ENCODE results near the gene LGR5.

Gene LGR5

DNA sequence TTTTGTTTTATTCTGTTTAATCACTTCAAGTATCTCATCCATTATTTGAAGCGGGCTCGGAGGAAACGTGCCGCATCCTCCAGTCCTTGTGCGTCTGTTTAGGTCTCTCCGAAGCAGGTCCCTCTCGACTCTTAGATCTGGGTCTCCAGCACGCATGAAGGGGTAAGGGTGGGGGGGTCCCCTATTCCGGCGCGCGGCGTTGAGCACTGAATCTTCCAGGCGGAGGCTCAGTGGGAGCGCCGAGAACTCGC lies 311 bp upstream of the LGR5 start:
- H3K27ac ChIP-seq = no peak overlapping the region
- TF ChIP-seq, protein P1, sequence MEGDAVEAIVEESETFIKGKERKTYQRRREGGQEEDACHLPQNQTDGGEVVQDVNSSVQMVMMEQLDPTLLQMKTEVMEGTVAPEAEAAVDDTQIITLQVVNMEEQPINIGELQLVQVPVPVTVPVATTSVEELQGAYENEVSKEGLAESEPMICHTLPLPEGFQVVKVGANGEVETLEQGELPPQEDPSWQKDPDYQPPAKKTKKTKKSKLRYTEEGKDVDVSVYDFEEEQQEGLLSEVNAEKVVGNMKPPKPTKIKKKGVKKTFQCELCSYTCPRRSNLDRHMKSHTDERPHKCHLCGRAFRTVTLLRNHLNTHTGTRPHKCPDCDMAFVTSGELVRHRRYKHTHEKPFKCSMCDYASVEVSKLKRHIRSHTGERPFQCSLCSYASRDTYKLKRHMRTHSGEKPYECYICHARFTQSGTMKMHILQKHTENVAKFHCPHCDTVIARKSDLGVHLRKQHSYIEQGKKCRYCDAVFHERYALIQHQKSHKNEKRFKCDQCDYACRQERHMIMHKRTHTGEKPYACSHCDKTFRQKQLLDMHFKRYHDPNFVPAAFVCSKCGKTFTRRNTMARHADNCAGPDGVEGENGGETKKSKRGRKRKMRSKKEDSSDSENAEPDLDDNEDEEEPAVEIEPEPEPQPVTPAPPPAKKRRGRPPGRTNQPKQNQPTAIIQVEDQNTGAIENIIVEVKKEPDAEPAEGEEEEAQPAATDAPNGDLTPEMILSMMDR (conservative IDR thresholded peaks at IDR 0.05) = no peak
- TF ChIP-seq ZFX (IDR thresholded peaks at IDR 0.05) = no peak

DNA sequence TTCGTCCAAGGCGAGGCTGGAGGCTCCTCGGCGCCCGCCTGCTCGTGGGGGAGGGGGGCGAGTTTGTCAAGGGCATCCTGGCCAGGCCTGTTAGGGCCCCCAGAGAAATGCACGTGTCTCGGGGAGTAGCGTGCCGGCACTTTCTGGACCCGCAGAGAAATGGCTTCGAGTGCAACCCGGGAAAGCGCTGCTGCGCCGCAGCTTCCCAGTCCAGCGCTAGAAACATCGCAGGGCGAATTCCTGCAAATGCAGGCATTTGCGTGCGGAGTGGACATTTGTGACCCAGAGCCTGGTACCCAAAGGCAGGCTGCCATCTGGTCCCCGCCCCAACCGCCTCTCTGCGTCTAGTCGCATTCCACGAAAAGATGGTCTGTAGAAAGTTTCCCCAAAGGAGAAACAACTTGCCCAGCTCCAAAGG lies 756 bp downstream of the LGR5 start:
- H3K27ac ChIP-seq = no peak overlapping the region

DNA sequence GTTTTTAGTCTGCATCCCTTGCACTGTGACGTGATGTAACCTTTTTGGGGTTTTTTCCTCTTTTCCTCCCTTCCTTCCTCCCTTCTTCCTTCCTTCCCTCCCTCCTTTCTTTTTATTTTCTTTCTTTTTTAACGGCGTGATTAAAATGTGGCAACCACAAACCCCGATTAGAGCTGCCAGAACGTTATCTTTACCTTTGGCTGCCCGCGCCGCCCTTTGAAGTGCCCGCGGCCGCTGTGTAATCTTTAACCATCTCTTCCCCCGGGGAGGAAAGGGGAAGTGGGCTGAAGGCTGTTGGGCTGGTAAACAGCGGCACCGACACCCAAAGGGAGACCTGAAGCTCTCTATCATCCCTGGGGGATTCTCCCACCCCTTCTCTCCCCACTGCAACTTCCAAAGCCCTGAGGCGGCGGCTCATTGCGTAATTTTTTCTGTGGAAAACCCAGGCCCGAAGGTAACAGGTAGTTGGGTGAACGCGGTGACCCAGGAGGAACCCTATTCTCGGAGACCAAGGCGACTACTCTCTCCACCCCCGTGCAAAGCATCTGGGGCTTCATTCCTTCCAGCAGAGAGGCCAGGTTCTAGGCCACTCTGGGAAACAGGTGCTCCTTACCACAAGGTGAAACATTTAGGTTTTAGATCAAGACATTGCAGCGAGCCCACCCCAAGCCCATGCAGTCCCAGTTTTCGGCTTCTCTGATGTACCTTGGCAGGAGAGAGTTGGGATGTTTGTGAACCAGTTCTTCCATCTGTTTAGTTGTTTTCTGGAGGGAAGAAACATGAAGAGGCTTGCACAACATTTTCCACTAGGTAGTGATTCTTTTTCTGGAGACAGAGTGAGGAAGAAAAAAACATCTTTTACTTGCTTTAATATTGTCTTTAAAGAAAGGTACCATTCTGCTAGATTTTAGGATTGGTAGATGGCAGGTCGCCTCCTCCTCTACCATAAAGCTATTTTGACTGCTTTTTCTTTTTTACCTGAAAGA lies 1.5 kb downstream of the LGR5 start:
- H3K27ac ChIP-seq = no peak overlapping the region
- TF ChIP-seq, protein P1 (conservative IDR thresholded peaks at IDR 0.05) = no peak
- TF ChIP-seq ZFX (IDR thresholded peaks at IDR 0.05) = no peak

More for the DNA sequence above, 756 bp downstream of the LGR5 start:
- TF ChIP-seq, protein P1 (conservative IDR thresholded peaks at IDR 0.05) = no peak
- TF ChIP-seq ZFX (IDR thresholded peaks at IDR 0.05) = no peak

DNA sequence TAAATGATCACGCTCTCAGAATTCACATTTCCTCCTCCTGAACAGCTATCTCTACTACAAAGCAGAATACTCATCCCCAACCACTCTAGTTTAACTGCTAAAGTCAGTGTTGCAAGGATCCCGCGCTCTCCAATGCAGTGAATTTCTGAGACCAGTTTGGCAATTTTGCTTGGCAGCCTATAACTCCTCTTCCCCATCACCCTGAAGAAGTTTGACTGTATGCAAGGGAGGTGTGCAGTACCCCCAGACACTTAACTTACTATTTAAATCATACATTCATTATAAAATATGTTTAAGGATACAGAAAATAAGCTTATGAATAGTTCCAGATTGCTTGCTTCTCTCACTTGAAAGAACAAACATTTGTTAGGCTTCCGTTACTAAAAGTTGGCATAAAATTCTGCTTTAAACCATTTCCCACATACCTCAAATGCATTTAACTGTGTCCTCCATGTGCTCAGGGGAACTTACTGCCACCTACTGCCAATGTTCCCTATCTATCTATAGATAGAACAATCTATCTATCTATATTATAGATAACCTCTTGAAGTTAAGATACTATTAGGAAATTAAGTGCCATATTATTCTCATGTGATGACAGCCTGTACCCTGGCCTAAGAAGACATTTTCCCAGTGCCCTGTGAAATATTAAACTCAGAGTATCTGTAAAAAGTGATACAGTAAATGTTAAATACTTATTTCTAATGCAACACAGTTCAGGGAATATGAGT lies 2.4 kb downstream of the LGR5 start:
- H3K27ac ChIP-seq = no peak overlapping the region
- no peak for TF ChIP-seq ZFX (IDR thresholded peaks at IDR 0.05)
- TF ChIP-seq, protein P1 (conservative IDR thresholded peaks at IDR 0.05) = 0 out of 2 replicates have a peak, but pooled peaks have one; percentile 8

DNA sequence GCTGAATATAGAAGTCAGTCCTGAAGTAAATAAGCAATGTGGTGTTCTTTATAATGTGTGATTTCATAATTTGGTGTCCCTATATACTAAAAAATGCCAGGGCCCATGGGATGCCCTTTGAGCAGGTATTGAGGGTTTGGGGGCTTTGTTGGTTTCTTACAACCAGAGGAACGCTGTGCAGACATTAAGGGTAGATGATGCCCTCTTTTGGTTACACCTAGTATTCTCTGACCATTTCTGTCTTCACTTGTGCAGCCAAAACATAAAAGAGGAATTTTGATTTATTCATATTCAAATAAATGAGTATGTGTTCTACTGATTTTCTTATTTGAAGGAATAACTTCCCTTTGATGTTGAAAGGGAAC lies 3.0 kb downstream of the LGR5 start:
- H3K27ac ChIP-seq = no peak overlapping the region
- TF ChIP-seq, protein P1 (conservative IDR thresholded peaks at IDR 0.05) = no peak
- no peak for TF ChIP-seq ZFX (IDR thresholded peaks at IDR 0.05)

DNA sequence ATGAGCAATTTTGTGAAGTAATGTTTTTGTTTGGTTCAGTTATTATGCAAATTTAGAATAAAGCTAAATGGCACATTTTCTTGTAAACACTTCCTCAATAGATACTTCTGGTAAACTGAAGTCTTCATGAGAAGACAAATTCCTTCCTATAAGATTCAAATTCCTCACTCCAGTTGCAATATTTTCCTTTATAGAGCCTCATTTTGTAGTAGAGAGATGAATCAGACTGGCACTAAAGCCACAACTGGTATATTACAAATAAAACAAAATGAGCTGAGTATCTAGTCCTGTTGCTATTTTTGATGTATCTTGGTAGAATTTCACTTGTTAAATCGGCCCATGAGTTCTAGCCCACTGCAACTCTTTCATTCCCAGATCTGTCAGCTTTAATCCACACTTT lies 5.5 kb downstream of the LGR5 start:
- H3K27ac ChIP-seq = no peak overlapping the region
- TF ChIP-seq, protein P1 (conservative IDR thresholded peaks at IDR 0.05) = no peak

DNA sequence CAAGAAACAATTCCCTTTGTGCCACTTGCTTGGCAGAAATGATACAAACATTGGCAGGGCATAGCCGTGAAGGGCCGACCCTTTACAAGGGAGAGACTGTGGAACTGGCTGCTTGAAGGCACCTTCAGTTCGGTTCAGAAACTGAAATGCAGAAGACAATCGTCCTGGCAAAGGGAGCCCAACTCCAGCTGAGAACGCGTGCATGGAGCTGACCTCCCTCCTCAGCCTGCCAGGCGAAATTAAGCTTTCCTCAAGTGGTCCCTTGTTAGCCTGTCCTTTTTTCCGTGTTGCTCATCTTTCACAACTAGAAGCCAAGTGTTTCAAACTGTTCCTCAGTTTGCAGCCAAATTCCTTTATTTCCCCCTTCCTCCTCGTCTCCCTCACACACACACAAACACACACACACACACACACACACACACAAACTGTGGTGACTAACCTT lies 8.1 kb downstream of the LGR5 start:
- no peak for TF ChIP-seq ZFX (IDR thresholded peaks at IDR 0.05)
- TF ChIP-seq, protein P1 (conservative IDR thresholded peaks at IDR 0.05) = no peak
- no peak overlapping the region for H3K27ac ChIP-seq

Measured in C4-2B (cell line).